Keratinocyte (primary cell): ENCODE results near the gene FAU. TPM values are rescaled to one million over a fixed set of nuclear protein-coding genes. Genes with fewer than 3 reads are reported as not detected.
A peak's percentile ranks its signal among the peaks of the same experiment; 100 is the strongest.

ENCODE experiments used
- DNase-seq: peaks from one replicate; pipeline ENCODE4 v3.0.0-alpha.2; 2011; ENCODE audit warnings: low read depth, missing footprints, low spot score
- FAIRE-seq: peaks from 2 replicates; lab custom pipeline; 2011; peaks lifted over from hg19 to GRCh38; lab: Jason Lieb, UNC
- H2AFZ ChIP-seq: 2 replicates; pipeline ENCODE4 v1.6.0; 2012; ENCODE audit warnings: low read length, control low read depth, inconsistent platforms; ENCODE audit not compliant: control insufficient read depth
- H3K27ac ChIP-seq: 2 replicates; pipeline ENCODE4 v1.5.1; 2011; ENCODE audit warnings: low read length; ENCODE audit not compliant: control insufficient read depth, insufficient read depth
- H3K27me3 ChIP-seq: 3 replicates; pipeline ENCODE4 v1.6.0; 2011; ENCODE audit warnings: low read length; ENCODE audit not compliant: control insufficient read depth, insufficient read depth; ENCODE audit errors: extremely low read depth
- H3K36me3 ChIP-seq, 2 experiments: 2 replicates in 1 of 2; 3 replicates in 1 of 2; pipeline ENCODE4 v1.5.1; 2011; ENCODE audit warnings: low read length in 2 of 2, mild to moderate bottlenecking in 1 of 2; ENCODE audit not compliant: control insufficient read depth in 2 of 2, insufficient read depth in 2 of 2; ENCODE audit errors: extremely low read depth in 1 of 2
- H3K4me1 ChIP-seq: 3 replicates; pipeline ENCODE4 v1.5.1; 2011; ENCODE audit warnings: low read length; ENCODE audit not compliant: control insufficient read depth, insufficient read depth; ENCODE audit errors: extremely low read depth
- H3K4me2 ChIP-seq: 3 replicates; pipeline ENCODE4 v1.6.0; 2011; ENCODE audit warnings: low read depth, low read length; ENCODE audit not compliant: control insufficient read depth, insufficient read depth; ENCODE audit errors: extremely low read depth
- H3K4me3 ChIP-seq, 3 experiments: fragments of 200-600 bp in 1 of 3; sonication (generic) in 1 of 3; 2 replicates in 2 of 3; 3 replicates in 1 of 3; pipeline ENCODE4 v1.5.1; 2011 to 2016; ENCODE audit warnings: low read length in 3 of 3, mild to moderate bottlenecking in 3 of 3, control low read depth in 2 of 3, inconsistent platforms in 1 of 3, low read depth in 1 of 3, mixed read lengths in 1 of 3, mixed run types in 1 of 3, moderate library complexity in 1 of 3; ENCODE audit not compliant: control insufficient read depth in 2 of 3, insufficient read depth in 2 of 3; ENCODE audit errors: extremely low read depth in 1 of 3
- H3K79me2 ChIP-seq: 2 replicates; pipeline ENCODE4 v1.6.0; 2012; ENCODE audit warnings: low read length; ENCODE audit not compliant: control insufficient read depth, insufficient read depth
- H3K9ac ChIP-seq: 3 replicates; pipeline ENCODE4 v1.6.0; 2011; ENCODE audit warnings: low read length; ENCODE audit not compliant: control insufficient read depth, insufficient read depth; ENCODE audit errors: extremely low read depth
- H3K9me1 ChIP-seq: 3 replicates; pipeline ENCODE4 v1.6.0; 2011; ENCODE audit warnings: low read length; ENCODE audit not compliant: control insufficient read depth, insufficient read depth; ENCODE audit errors: extremely low read depth
- H3K9me3 ChIP-seq: 2 replicates; pipeline ENCODE4 v1.5.1; 2012; ENCODE audit warnings: low read depth, low read length; ENCODE audit not compliant: control insufficient read depth
- H4K20me1 ChIP-seq: 3 replicates; pipeline ENCODE4 v1.6.0; 2011; ENCODE audit warnings: low read length; ENCODE audit not compliant: control insufficient read depth, insufficient read depth; ENCODE audit errors: extremely low read depth
- EZH2 ChIP-seq: IDR thresholded peaks from one replicate; pipeline ENCODE4 v1.6.1; 2012; ENCODE audit warnings: inconsistent platforms, mild to moderate bottlenecking, low read length, moderate library complexity
- dilution Hi-C: fragments of 300-500 bp; cut with MboI; formaldehyde crosslinking; loops from one replicate; pipeline ENCODE4 v1.7.0; 2020; ENCODE audit warnings: low sequenced_read_pairs; ENCODE audit not compliant: extremely low pct_ligation_motif_present
- polyA plus RNA-seq, 5 experiments: library from polyadenylated mRNA; depleted of rRNA in 3 of 5; stranded (reverse) in 3 of 5; stranded (forward) in 1 of 5; unstranded in 1 of 5; fragments of >200 nt; gene quantifications; 1 replicate in 1 of 5; 2 replicates in 3 of 5; 3 replicates in 1 of 5; pipeline versions ENCODE4 v1.2.1 to v1.2.3, GENCODE V29; 2011 to 2012; ENCODE audit warnings: missing spikeins in 2 of 5, low read depth in 1 of 5, low replicate concordance in 1 of 5
- TF ChIP-seq, protein P1 (sequence below), 3 experiments: IDR thresholded peaks in 1 of 3; conservative IDR thresholded peaks in 1 of 3; optimal IDR thresholded peaks in 1 of 3; 2 replicates in 2 of 3; 3 replicates in 1 of 3; pipeline versions ENCODE3 to v1.5.1; 2011; ENCODE audit warnings: low read length in 3 of 3, mild to moderate bottlenecking in 3 of 3, moderate library complexity in 2 of 3, control low read depth in 1 of 3, inconsistent platforms in 1 of 3; ENCODE audit not compliant: insufficient read depth in 2 of 3; ENCODE audit errors: extremely low read depth in 1 of 3

The FAU gene
- polyA plus RNA-seq, 1 donor (not counting 4 experiments of a cell fraction or from before 2014, with no cell fraction given): 452 TPM

DNA sequence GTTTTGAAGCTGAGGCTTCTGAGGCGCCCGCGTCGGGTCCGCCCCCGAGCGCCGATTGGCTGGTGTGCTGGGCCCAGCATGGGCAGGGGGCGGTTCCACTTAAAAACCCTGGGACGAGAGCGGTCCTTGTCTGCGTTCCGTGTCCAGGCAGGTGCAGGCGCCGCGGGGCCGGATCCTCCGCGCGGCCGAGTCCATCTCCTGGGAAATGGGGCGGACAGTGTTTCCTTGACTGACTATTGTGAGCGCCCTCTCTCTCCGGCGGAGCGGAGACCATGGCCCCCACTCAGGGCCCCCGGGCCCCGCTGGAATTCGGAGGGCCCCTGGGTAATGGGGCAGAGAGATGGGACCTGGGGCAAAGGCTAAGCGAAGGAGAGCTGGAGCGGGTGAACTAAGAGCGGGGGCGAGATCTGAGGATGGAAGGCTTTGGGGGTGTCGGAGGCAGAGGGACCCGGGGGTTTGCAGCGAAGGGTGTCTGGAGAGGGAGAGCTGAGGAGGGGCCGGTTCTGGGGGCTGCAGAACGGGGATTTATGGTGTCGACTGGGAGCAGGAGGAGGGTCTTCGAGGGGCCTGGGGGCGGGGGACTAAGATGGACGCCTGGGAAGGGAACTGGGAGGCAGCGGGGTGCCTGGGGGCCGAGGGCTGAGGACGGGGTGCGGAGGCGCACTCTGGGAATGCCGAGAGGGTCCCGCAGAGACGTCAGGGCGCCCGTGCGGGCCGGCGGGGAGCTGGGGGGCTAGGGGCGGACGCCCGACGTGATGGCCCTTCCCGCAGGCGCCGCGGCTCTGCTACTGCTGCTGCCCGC lies 10.0 kb downstream of the FAU start, which contains the start of gene TM7SF2:
Gene TM7SF2, plus strand, starts transcription at position 129 of the 802 bp plus-strand sequence. Its CDS starts 144 bp downstream, at position 273.
- Histone ChIP-seq H3K36me3 (peaks cover 10 to 12% of the 10 kb centered on the region in 2 experiments), H3K27ac (no peak within 1 kb of the TSS), H3K4me3 (peak within 1 kb of the TSS; percentile 46 to 81 (median 68)), H3K4me1 (peaks cover 32% of the 10 kb centered on the region), H4K20me1 (no peaks in the 10 kb centered on the region), H2AFZ (peak within 1 kb of the TSS; percentile 6), H3K79me2 (peaks cover 18% of the 10 kb centered on the region), H3K9me1 (peaks cover 2% of the 10 kb centered on the region), H3K27me3 (no peaks in the 10 kb centered on the region), H3K9ac (peak within 1 kb of the TSS; percentile 67), H3K9me3 (no peaks in the 10 kb centered on the region), H3K4me2 (peak within 1 kb of the TSS; percentile 91)
- TF ChIP-seq, protein P1, sequence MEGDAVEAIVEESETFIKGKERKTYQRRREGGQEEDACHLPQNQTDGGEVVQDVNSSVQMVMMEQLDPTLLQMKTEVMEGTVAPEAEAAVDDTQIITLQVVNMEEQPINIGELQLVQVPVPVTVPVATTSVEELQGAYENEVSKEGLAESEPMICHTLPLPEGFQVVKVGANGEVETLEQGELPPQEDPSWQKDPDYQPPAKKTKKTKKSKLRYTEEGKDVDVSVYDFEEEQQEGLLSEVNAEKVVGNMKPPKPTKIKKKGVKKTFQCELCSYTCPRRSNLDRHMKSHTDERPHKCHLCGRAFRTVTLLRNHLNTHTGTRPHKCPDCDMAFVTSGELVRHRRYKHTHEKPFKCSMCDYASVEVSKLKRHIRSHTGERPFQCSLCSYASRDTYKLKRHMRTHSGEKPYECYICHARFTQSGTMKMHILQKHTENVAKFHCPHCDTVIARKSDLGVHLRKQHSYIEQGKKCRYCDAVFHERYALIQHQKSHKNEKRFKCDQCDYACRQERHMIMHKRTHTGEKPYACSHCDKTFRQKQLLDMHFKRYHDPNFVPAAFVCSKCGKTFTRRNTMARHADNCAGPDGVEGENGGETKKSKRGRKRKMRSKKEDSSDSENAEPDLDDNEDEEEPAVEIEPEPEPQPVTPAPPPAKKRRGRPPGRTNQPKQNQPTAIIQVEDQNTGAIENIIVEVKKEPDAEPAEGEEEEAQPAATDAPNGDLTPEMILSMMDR (optimal IDR thresholded peaks at IDR 0.05 in 1 of 3, IDR thresholded peaks at IDR 0.05 in 1 of 3, conservative IDR thresholded peaks at IDR 0.05 in 1 of 3; ENCODE audit: extremely low read depth in 1 of 3, insufficient read depth in 2 of 3, low read length in 3 of 3): no peak
- no peak for TF ChIP-seq EZH2
- FAIRE-seq (no peak), DNase-seq (no peak)
- dilution Hi-C loops: no loop called here

DNA sequence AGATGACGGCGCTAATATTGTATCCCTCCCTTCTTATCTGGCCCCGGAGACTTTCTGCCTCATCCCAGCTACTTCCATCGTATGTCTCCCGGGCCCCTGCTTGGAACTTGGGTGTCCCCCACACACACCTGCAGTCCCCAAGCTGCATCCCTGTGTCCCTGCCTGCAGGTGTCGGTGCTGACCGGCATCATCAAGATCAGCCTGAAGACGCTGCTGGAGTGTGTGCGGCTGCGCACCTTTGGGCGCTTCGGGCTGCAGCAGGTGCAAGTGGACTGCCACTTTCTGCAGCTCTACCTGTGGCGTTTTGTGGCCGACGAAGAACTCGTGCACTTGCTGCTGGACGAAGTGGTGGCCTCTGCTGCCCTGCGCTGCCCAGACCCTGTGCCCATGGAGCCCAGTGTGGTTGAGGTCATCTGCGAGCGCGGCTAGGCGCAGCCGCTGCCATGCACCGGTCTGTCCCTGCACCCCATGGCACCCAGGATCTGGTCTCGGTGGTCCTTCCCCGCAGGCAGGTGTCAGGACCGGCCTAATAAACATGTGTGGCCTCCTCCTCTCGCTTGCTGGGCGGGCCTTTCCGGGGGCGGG lies 10.7 kb downstream of the FAU start:
- Histone ChIP-seq H2AFZ (no peak overlapping the region), H3K9ac (no peak overlapping the region), H3K9me1 (peaks cover 2% of the 10 kb centered on the region), H3K4me3 (no peak overlapping the region), H3K79me2 (peaks cover 11% of the 10 kb centered on the region), H3K27ac (no peak overlapping the region), H3K27me3 (no peaks in the 10 kb centered on the region), H3K9me3 (no peaks in the 10 kb centered on the region), H3K4me1 (peaks cover 29% of the 10 kb centered on the region), H3K4me2 (no peak overlapping the region), H4K20me1 (no peaks in the 10 kb centered on the region), H3K36me3 (peaks cover 10 to 12% of the 10 kb centered on the region in 2 experiments)
- no peak for DNase-seq
- dilution Hi-C loops: no loop called here
- TF ChIP-seq, protein P1 (optimal IDR thresholded peaks at IDR 0.05 in 1 of 3, IDR thresholded peaks at IDR 0.05 in 1 of 3, conservative IDR thresholded peaks at IDR 0.05 in 1 of 3; ENCODE audit: extremely low read depth in 1 of 3, insufficient read depth in 2 of 3, low read length in 3 of 3): no peak
- TF ChIP-seq EZH2: no peak
- FAIRE-seq: no peak
